IMR-90 (cell line): Measurements from ENCODE around the gene FAM168A. TPM values are rescaled to one million over a fixed set of nuclear protein-coding genes. Genes with fewer than 3 reads are reported as not detected.

Source experiments
- ATAC-seq: fragments of 200-7000 bp; cut with Tn5 transposase; 2 replicates; pipeline ENCODE4 v1.9.1; 2020; ENCODE audit warnings: low read depth, mild to moderate bottlenecking, moderate library complexity
- BruUV-seq: library from RNA; stranded (reverse); fragments of 400-500 nt; replicated peaks from 2 replicates; lab custom pipeline; 2021; lab: Mats Ljungman, UMichigan
- CTCF ChIA-PET: fragments of 300-600 bp; formaldehyde crosslinking; extraction: SDS; loops from one replicate; lab custom pipeline; 2021; ENCODE audit warnings: antibody characterized with exemption; lab: Yijun Ruan, JAX
- POLR2A ChIA-PET: fragments of 300-600 bp; sonication (Branson Sonifier 250); formaldehyde crosslinking; loops from one replicate; lab custom pipeline; 2022; ENCODE audit warnings: antibody characterized with exemption; ENCODE audit not compliant: unreplicated experiment; lab: Charles Lee
- DNase-seq: peaks from one replicate; pipeline ENCODE4 v3.0.0; 2013
- H2AFZ ChIP-seq: replicated peaks from 2 replicates; pipeline ENCODE3; 2013; ENCODE audit warnings: low read length, mild to moderate bottlenecking; ENCODE audit not compliant: poor library complexity
- H2AK5ac ChIP-seq: 2 replicates; pipeline ENCODE4 v1.6.1; 2013; ENCODE audit warnings: low read depth, low read length, inconsistent platforms
- H2AK9ac ChIP-seq: replicated peaks from 2 replicates; pipeline ENCODE3; 2013; ENCODE audit warnings: mild to moderate bottlenecking, low read depth, low read length, moderate library complexity; ENCODE audit not compliant: poor library complexity
- H2BK120ac ChIP-seq: 2 replicates; pipeline ENCODE4 v1.6.1; 2013; ENCODE audit warnings: low read depth, low read length, inconsistent platforms
- H2BK15ac ChIP-seq: 3 replicates; pipeline ENCODE4 v1.6.1; 2013; ENCODE audit warnings: low read depth, low read length, inconsistent platforms
- H2BK20ac ChIP-seq: 2 replicates; pipeline ENCODE4 v1.6.1; 2013; ENCODE audit warnings: low read depth, mild to moderate bottlenecking, inconsistent platforms, low read length, moderate library complexity
- H2BK5ac ChIP-seq: 2 replicates; pipeline ENCODE4 v1.6.1; 2013; ENCODE audit warnings: mild to moderate bottlenecking, low read depth, low read length, inconsistent platforms; ENCODE audit not compliant: poor library complexity, severe bottlenecking
- H3K14ac ChIP-seq: replicated peaks from 2 replicates; pipeline ENCODE4 v1.6.1; 2013; ENCODE audit warnings: low read depth, low read length, inconsistent platforms
- H3K18ac ChIP-seq: 2 replicates; pipeline ENCODE4 v1.6.1; 2013; ENCODE audit warnings: low read depth, low read length, control low read depth
- H3K23ac ChIP-seq: 2 replicates; pipeline ENCODE4 v1.6.1; 2013; ENCODE audit warnings: low read depth, low read length, inconsistent platforms
- H3K27ac ChIP-seq: 2 replicates; pipeline ENCODE4 v1.5.1; 2013; ENCODE audit warnings: mild to moderate bottlenecking, control low read depth, low read length; ENCODE audit not compliant: insufficient read depth
- H3K27me3 ChIP-seq: 2 replicates; pipeline ENCODE4 v1.6.1; 2013; ENCODE audit warnings: low read length; ENCODE audit not compliant: control insufficient read depth, insufficient read depth
- H3K36me3 ChIP-seq: 2 replicates; pipeline ENCODE4 v1.6.1; 2013; ENCODE audit warnings: low read length, mixed read lengths; ENCODE audit not compliant: control insufficient read depth, insufficient read depth
- H3K4ac ChIP-seq: 2 replicates; pipeline ENCODE4 v1.6.1; 2013; ENCODE audit warnings: low read depth, low read length, inconsistent platforms
- H3K4me1 ChIP-seq: 2 replicates; pipeline ENCODE4 v1.6.1; 2013; ENCODE audit warnings: low read length, mixed read lengths; ENCODE audit not compliant: control insufficient read depth, insufficient read depth
- H3K4me2 ChIP-seq: 2 replicates; pipeline ENCODE4 v1.6.1; 2013; ENCODE audit warnings: low read depth, mild to moderate bottlenecking, control low read depth, low read length, moderate library complexity
- H3K4me3 ChIP-seq: 2 replicates; pipeline ENCODE4 v1.5.1; 2013; ENCODE audit warnings: low read depth, mild to moderate bottlenecking, control low read depth, low read length, moderate library complexity; ENCODE audit not compliant: insufficient read depth
- H3K56ac ChIP-seq: 2 replicates; pipeline ENCODE4 v1.6.1; 2013; ENCODE audit warnings: low read length, inconsistent platforms; ENCODE audit not compliant: insufficient read depth; ENCODE audit errors: extremely low read depth
- H3K79me1 ChIP-seq, 2 experiments: 2 replicates each; pipeline ENCODE4 v1.6.1; 2013; ENCODE audit warnings: low read length in 2 of 2, inconsistent platforms in 1 of 2, low read depth in 1 of 2
- H3K9ac ChIP-seq: 2 replicates; pipeline ENCODE4 v1.6.1; 2013; ENCODE audit warnings: low read depth, low read length, control low read depth
- H3K9me1 ChIP-seq: 2 replicates; pipeline ENCODE4 v1.6.1; 2013; ENCODE audit warnings: low read length, inconsistent platforms; ENCODE audit not compliant: insufficient read depth
- H3K9me3 ChIP-seq: 2 replicates; pipeline ENCODE4 v1.6.1; 2013; ENCODE audit warnings: low read length; ENCODE audit not compliant: control insufficient read depth, insufficient read depth
- H4K20me1 ChIP-seq: 2 replicates; pipeline ENCODE4 v1.6.1; 2013; ENCODE audit warnings: low read length, inconsistent platforms; ENCODE audit not compliant: insufficient read depth
- H4K5ac ChIP-seq: 2 replicates; pipeline ENCODE4 v1.6.1; 2013; ENCODE audit warnings: mild to moderate bottlenecking, low read depth, low read length, control low read depth
- H4K8ac ChIP-seq, 2 experiments: 2 replicates each; pipeline ENCODE4 v1.6.1; 2013; ENCODE audit warnings: low read depth in 2 of 2, low read length in 2 of 2, control low read depth in 1 of 2, inconsistent platforms in 1 of 2
- H4K91ac ChIP-seq: 2 replicates; pipeline ENCODE4 v1.6.1; 2013; ENCODE audit warnings: low read depth, low read length, inconsistent platforms; ENCODE audit not compliant: insufficient read depth
- BHLHE40 ChIP-seq: fragments of 150-350 bp; IDR thresholded peaks from 2 replicates; pipeline ENCODE4 v1.6.1; 2016; ENCODE audit warnings: mild to moderate bottlenecking, low read depth, low read length
- MXI1 ChIP-seq: IDR thresholded peaks from 2 replicates; pipeline ENCODE4 v1.6.1; 2012; ENCODE audit warnings: low read depth, mild to moderate bottlenecking, low read length, moderate library complexity, borderline replicate concordance
- WGBS, 2 experiments: methylation state at CpG; one replicate each; pipeline versions ENCODE4 v1.1.5 to v1.1.7; 2013; ENCODE audit warnings: missing lambda C conversion rate in 2 of 2; ENCODE audit not compliant: insufficient read length in 1 of 2; ENCODE audit errors: extremely low coverage in 2 of 2; 5-methylcytosine and 5-hydroxymethylcytosine counted together
- dilution Hi-C: fragments of 300-500 bp; cut with HindIII; formaldehyde crosslinking; loops from one replicate; pipeline ENCODE4 v1.14.3; 2018; ENCODE audit warnings: low sequenced_read_pairs; ENCODE audit not compliant: unreplicated experiment
- in situ Hi-C: fragments of 300-500 bp; cut with MboI; formaldehyde crosslinking; loops from 3 replicates; pipeline ENCODE4 v1.14.3; 2019; ENCODE audit warnings: low sequenced_read_pairs, inconsistent platforms, mixed read lengths
- intact Hi-C: fragments of 100-400 bp; cut with micrococcal nuclease; formaldehyde crosslinking; loops from 2 replicates; pipeline ENCODE4 v1.10.0; 2022
- polyA plus RNA-seq, 3 experiments: library from polyadenylated mRNA; depleted of rRNA; stranded (reverse); fragments of >200 nt; gene quantifications; 2 replicates each; pipeline ENCODE4 v1.2.3, GENCODE V29; 2012; ENCODE audit warnings: low replicate concordance in 1 of 3
- total RNA-seq: library from RNA; depleted of rRNA; stranded (reverse); fragments of >200 nt; gene quantifications from 2 replicates; pipeline ENCODE4 v1.2.3, GENCODE V29; 2012
- TF ChIP-seq, protein P1 (sequence below): fragments of 150-350 bp; IDR thresholded peaks from 2 replicates; pipeline ENCODE4 v1.6.1; 2017; ENCODE audit warnings: mild to moderate bottlenecking, antibody characterized with exemption, low read length, low read depth
- TF ChIP-seq, protein P2 (sequence below): fragments of 150-350 bp; IDR thresholded peaks from 2 replicates; pipeline ENCODE4 v1.6.1; 2016; ENCODE audit warnings: low read depth, mild to moderate bottlenecking, low read length, moderate library complexity, borderline replicate concordance

FAM168A gene
- total and polyA plus RNA-seq, 2 of the 4 experiments (the other 2 are of a cell fraction), result 13.1 to 22.8 TPM

DNA sequence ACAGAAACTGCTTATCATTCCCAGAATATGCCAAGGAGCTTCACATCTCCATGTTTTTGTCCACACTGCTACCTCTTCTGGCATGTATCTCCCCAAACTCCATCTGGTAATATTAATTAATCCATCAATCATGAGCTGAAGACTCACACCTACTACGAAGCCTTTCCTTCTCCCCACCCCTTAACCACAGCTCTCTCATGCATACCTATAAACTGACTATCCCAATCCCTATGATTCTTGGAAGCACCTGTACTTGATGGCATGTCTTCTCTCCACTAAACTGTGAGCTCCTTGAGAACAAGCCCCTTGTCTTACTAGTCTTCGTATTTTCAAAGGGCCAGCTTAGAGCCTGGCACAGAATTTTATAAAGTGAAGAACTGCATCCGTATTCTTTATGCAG lies 174.4 kb downstream of the FAM168A start:
- intact Hi-C loops, result no loop called here
- H2AK5ac ChIP-seq, result no peak overlapping the region
- no peak overlapping the region for H3K9ac ChIP-seq
- no peak overlapping the region for H4K5ac ChIP-seq
- no peak overlapping the region for H2BK15ac ChIP-seq
- peaks cover 3% of the 10 kb centered on the region for H3K36me3 ChIP-seq
- no peak overlapping the region for H2AK9ac ChIP-seq
- H3K18ac ChIP-seq, result no peak overlapping the region
- ChIA-PET CTCF (interaction anchor here (0.9 kb wide), 1 partner anchor 237 kb away, joined by 3 read pairs; no protein-coding TSS in a partner anchor), POLR2A (no interaction called here)
- H3K9me1 ChIP-seq, result peaks cover 9% of the 10 kb centered on the region
- ATAC-seq, result no peak
- no peak overlapping the region for H2AFZ ChIP-seq
- H3K4me2 ChIP-seq, result no peak overlapping the region
- H3K56ac ChIP-seq, result no peak overlapping the region
- H4K20me1 ChIP-seq, result no peaks in the 10 kb centered on the region; the same call in 1 of the 2 replicates
- H2BK120ac ChIP-seq, result no peak overlapping the region
- no peak overlapping the region for H3K27ac ChIP-seq
- no peak overlapping the region for H3K4me3 ChIP-seq
- H4K8ac ChIP-seq, result no peak overlapping the region
- H3K27me3 ChIP-seq, result no peaks in the 10 kb centered on the region
- TF ChIP-seq, protein P1, sequence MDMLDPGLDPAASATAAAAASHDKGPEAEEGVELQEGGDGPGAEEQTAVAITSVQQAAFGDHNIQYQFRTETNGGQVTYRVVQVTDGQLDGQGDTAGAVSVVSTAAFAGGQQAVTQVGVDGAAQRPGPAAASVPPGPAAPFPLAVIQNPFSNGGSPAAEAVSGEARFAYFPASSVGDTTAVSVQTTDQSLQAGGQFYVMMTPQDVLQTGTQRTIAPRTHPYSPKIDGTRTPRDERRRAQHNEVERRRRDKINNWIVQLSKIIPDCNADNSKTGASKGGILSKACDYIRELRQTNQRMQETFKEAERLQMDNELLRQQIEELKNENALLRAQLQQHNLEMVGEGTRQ, result no peak
- TF ChIP-seq MXI1, result no peak
- TF ChIP-seq, protein P2, sequence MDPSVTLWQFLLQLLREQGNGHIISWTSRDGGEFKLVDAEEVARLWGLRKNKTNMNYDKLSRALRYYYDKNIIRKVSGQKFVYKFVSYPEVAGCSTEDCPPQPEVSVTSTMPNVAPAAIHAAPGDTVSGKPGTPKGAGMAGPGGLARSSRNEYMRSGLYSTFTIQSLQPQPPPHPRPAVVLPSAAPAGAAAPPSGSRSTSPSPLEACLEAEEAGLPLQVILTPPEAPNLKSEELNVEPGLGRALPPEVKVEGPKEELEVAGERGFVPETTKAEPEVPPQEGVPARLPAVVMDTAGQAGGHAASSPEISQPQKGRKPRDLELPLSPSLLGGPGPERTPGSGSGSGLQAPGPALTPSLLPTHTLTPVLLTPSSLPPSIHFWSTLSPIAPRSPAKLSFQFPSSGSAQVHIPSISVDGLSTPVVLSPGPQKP, result no peak
- TF ChIP-seq BHLHE40, result no peak
- H2BK5ac ChIP-seq, result no peak overlapping the region
- DNase-seq, result no peak
- H3K9me3 ChIP-seq, result no peaks in the 10 kb centered on the region
- H3K4me1 ChIP-seq, result peaks cover 9% of the 10 kb centered on the region
- dilution Hi-C loops, result no loop called here
- H3K4ac ChIP-seq, result no peak overlapping the region
- no TSS peak for BruUV-seq
- in situ Hi-C loops, result no loop called here
- H4K91ac ChIP-seq, result no peak overlapping the region
- H3K23ac ChIP-seq, result no peak overlapping the region
- peaks cover 8 to 27% of the 10 kb centered on the region in 2 experiments; a peak in 2 of 4 replicates for H3K79me1 ChIP-seq
- no peak overlapping the region for H3K14ac ChIP-seq
- H2BK20ac ChIP-seq, result no peak overlapping the region
- WGBS, 2 experiments, result 100% methylated on average over 1 of the region's 3 CpGs; no CpG with 5 or more reads in 1 of the 2 experiments
